ENCODE measurements around the gene SLC35G2.

DNA sequence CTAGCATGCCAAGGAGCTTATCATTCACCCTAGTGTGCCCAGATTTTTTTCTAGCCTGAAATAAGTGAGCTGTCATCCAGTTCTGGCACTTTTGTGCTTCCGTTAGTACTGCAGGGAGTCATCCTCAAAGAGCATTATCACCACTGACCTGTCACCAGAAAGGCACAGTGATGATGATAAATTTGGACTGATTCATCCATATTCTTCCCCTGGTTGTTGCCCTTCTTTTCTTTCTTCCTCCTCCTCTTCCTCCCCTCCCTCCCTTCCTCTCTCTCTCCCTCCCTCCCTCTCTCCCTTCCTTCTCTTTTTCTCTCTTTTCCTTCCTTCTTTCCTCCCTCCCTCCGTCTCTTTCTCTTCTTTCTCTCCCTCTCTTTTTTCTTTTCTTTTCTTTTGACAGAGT, 21.3 kb downstream of the SLC35G2 start:
- TF ChIP-seq, protein P1, sequence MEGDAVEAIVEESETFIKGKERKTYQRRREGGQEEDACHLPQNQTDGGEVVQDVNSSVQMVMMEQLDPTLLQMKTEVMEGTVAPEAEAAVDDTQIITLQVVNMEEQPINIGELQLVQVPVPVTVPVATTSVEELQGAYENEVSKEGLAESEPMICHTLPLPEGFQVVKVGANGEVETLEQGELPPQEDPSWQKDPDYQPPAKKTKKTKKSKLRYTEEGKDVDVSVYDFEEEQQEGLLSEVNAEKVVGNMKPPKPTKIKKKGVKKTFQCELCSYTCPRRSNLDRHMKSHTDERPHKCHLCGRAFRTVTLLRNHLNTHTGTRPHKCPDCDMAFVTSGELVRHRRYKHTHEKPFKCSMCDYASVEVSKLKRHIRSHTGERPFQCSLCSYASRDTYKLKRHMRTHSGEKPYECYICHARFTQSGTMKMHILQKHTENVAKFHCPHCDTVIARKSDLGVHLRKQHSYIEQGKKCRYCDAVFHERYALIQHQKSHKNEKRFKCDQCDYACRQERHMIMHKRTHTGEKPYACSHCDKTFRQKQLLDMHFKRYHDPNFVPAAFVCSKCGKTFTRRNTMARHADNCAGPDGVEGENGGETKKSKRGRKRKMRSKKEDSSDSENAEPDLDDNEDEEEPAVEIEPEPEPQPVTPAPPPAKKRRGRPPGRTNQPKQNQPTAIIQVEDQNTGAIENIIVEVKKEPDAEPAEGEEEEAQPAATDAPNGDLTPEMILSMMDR (IDR thresholded peaks at IDR 0.05; ENCODE audit: insufficient read depth, low read length), result no peak
- TF ChIP-seq, protein P2, sequence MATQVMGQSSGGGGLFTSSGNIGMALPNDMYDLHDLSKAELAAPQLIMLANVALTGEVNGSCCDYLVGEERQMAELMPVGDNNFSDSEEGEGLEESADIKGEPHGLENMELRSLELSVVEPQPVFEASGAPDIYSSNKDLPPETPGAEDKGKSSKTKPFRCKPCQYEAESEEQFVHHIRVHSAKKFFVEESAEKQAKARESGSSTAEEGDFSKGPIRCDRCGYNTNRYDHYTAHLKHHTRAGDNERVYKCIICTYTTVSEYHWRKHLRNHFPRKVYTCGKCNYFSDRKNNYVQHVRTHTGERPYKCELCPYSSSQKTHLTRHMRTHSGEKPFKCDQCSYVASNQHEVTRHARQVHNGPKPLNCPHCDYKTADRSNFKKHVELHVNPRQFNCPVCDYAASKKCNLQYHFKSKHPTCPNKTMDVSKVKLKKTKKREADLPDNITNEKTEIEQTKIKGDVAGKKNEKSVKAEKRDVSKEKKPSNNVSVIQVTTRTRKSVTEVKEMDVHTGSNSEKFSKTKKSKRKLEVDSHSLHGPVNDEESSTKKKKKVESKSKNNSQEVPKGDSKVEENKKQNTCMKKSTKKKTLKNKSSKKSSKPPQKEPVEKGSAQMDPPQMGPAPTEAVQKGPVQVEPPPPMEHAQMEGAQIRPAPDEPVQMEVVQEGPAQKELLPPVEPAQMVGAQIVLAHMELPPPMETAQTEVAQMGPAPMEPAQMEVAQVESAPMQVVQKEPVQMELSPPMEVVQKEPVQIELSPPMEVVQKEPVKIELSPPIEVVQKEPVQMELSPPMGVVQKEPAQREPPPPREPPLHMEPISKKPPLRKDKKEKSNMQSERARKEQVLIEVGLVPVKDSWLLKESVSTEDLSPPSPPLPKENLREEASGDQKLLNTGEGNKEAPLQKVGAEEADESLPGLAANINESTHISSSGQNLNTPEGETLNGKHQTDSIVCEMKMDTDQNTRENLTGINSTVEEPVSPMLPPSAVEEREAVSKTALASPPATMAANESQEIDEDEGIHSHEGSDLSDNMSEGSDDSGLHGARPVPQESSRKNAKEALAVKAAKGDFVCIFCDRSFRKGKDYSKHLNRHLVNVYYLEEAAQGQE (IDR thresholded peaks at IDR 0.05; ENCODE audit: insufficient replicate concordance, low read depth), result no peak
- TF ChIP-seq POLR2AphosphoS5 (IDR thresholded peaks at IDR 0.05; ENCODE audit: low read depth), result no peak
